Heart left ventricle (tissue), 16 donors: Measurements from ENCODE around the gene VTI1A. TPM values are rescaled to one million over a fixed set of nuclear protein-coding genes. Genes with fewer than 3 reads are reported as not detected.

Source experiments
- ATAC-seq, 4 donors: fragments of 200-7000 bp; cut with Tn5 transposase; one replicate each; pipeline ENCODE4 v1.9.1; 2020 to 2022; ENCODE audit warnings: moderate library complexity in 4 of 4, mild to moderate bottlenecking in 3 of 4, moderate number of reproducible peaks in 1 of 4
- DNase-seq, 5 donors: peaks; one replicate each; pipeline ENCODE4 v3.0.0-alpha.2; 2020
- H3K27ac ChIP-seq, 12 donors: fragments of 200-600 bp; sonication (generic) in 4 of 12; one replicate each; pipeline versions ENCODE4 v1.5.0 to v1.8.0; 2016 to 2022; ENCODE audit warnings: mild to moderate bottlenecking in 2 of 12
- H3K27me3 ChIP-seq, 9 donors: fragments of 200-600 bp; sonication (generic) in 2 of 9; one replicate each; pipeline versions ENCODE4 v1.5.1 to v1.8.0; 2016 to 2022; ENCODE audit warnings: mild to moderate bottlenecking in 3 of 9
- H3K36me3 ChIP-seq, 9 donors: fragments of 200-600 bp; sonication (generic) in 2 of 9; one replicate each; pipeline versions ENCODE4 v1.5.0 to v1.8.0; 2018 to 2022; ENCODE audit warnings: mild to moderate bottlenecking in 2 of 9
- H3K4me1 ChIP-seq, 12 donors: fragments of 200-600 bp; sonication (generic) in 4 of 12; one replicate each; pipeline versions ENCODE4 v1.5.0 to v1.8.0; 2016 to 2022; ENCODE audit warnings: mild to moderate bottlenecking in 3 of 12
- H3K4me3 ChIP-seq, 12 donors: fragments of 200-600 bp; sonication (generic) in 4 of 12; one replicate each; pipeline versions ENCODE4 v1.5.0 to v1.8.0; 2017 to 2022; ENCODE audit warnings: mild to moderate bottlenecking in 9 of 12, moderate library complexity in 4 of 12
- H3K9me3 ChIP-seq, 12 donors: fragments of 200-600 bp; sonication (generic) in 4 of 12; one replicate each; pipeline versions ENCODE4 v1.5.0 to v1.8.0; 2016 to 2022; ENCODE audit warnings: mild to moderate bottlenecking in 1 of 12
- POLR2A ChIP-seq, 2 donors: fragments of 450-650 bp; IDR thresholded peaks; one replicate each; pipeline ENCODE4 v1.6.1; 2017; ENCODE audit warnings: antibody characterized with exemption in 2 of 2, mild to moderate bottlenecking in 2 of 2, moderate library complexity in 2 of 2
- WGBS, 4 donors: extraction: QIAGEN DNeasy Blood & Tissue Kit in 2 of 4; methylation state at CpG; one replicate each; pipeline versions ENCODE4 v1.1.5 to v1.1.7; 2013 to 2018; 5-methylcytosine and 5-hydroxymethylcytosine counted together
- intact Hi-C, 10 donors: fragments of 100-400 bp; cut with DNase I; formaldehyde crosslinking; loops; one replicate each; pipeline versions ENCODE4 v1.11.1 to v1.14.2; 2022
- polyA plus RNA-seq, 2 donors: library from polyadenylated mRNA; stranded (reverse); fragments of 200-250 nt; gene quantifications; one replicate each; pipeline ENCODE4 v1.2.3, GENCODE V29; 2013
- total RNA-seq, 9 donors: library from RNA; depleted of rRNA in 2 of 9; stranded (reverse); fragments of >200 nt in 2 of 9; fragmentation: NEBNext Ultra II Directional in 3 of 9; extraction: Animal tissue kit (Norgen Biotek cat#: 25700) in 3 of 9; gene quantifications; one replicate each; pipeline versions ENCODE4 v1.1.0 to v1.2.4, GENCODE V29; 2016 to 2023
- TF ChIP-seq, protein P1 (sequence below), 12 donors: fragments of 200-600 bp; sonication (generic) in 4 of 12; IDR thresholded peaks; one replicate each; pipeline versions ENCODE4 v1.5.0 to v1.8.0; 2018 to 2022; ENCODE audit warnings: antibody characterized with exemption in 12 of 12, mild to moderate bottlenecking in 5 of 12
- donor health status: ischemic (EF 13 %, LVEDD 7.1; RV severe dilation, severe dysfunction).
- donor health status: healthy with polysubstance abuse.
- donor health status: DM: no; HTN: yes; CAD: no.
- donor health status: DM: no; HTN: no; CAD: no.
- donor health status: ischemic (EF 25% LVEDD 6.9; RV normal size, moderate dysfunction).
- donor health status: ischemic (EF 25% LVEDD 5.7; RV mildly dilated, moderate dysfunction).
- donor health status: healthy.
- donor health status: DM: yes; HTN: yes; CAD: no.
- donor health status: ischemic (EF 35%, LVEDD 5.7; RV mildly dilated, moderate dysfunction).
- donor health status: nonischemic (EF 11% LVEDD 7.7; RV severe dilation, severe dysfunction).
- donor health status: DM: yes; HTN: yes; CAD: no.
- donor health status: PGD.
- donor health status: ischemic (EF 29% LVEDD 5.4; RV normal size, mild dysfunction).
- donor health status: nonischemic (EF 23%, LVEDD 6.1; RV moderate dilation, normal function).

VTI1A gene
- total and polyA plus RNA-seq, 11 donors: 6.0 to 33.1 (median 23.2) TPM

- no peak overlapping the region for H3K27ac ChIP-seq
- intact Hi-C loops: loop anchor here in 1 of 10 donors (10.0 kb wide), 1 partner anchor 1080 kb away; no protein-coding TSS in a partner anchor
- no peak overlapping the region for H3K4me3 ChIP-seq
- no peaks in the 10 kb centered on the region for H3K27me3 ChIP-seq
- ATAC-seq: no peak
- no peak for DNase-seq
- no peaks in the 10 kb centered on the region for H3K4me1 ChIP-seq
- no peak for TF ChIP-seq POLR2A (IDR thresholded peaks at IDR 0.05)
- TF ChIP-seq, protein P1, sequence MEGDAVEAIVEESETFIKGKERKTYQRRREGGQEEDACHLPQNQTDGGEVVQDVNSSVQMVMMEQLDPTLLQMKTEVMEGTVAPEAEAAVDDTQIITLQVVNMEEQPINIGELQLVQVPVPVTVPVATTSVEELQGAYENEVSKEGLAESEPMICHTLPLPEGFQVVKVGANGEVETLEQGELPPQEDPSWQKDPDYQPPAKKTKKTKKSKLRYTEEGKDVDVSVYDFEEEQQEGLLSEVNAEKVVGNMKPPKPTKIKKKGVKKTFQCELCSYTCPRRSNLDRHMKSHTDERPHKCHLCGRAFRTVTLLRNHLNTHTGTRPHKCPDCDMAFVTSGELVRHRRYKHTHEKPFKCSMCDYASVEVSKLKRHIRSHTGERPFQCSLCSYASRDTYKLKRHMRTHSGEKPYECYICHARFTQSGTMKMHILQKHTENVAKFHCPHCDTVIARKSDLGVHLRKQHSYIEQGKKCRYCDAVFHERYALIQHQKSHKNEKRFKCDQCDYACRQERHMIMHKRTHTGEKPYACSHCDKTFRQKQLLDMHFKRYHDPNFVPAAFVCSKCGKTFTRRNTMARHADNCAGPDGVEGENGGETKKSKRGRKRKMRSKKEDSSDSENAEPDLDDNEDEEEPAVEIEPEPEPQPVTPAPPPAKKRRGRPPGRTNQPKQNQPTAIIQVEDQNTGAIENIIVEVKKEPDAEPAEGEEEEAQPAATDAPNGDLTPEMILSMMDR (IDR thresholded peaks at IDR 0.05): no peak
- no peaks in the 10 kb centered on the region for H3K9me3 ChIP-seq
- H3K36me3 ChIP-seq: no peaks in the 10 kb centered on the region
- WGBS, 4 donors: 93 to 98% (median 97%) methylated on average over 2 of the region's 2 CpGs
These were observed 37.4 kb downstream of the VTI1A start for GRCh38 chr10:112484399-112484798.

DNA sequence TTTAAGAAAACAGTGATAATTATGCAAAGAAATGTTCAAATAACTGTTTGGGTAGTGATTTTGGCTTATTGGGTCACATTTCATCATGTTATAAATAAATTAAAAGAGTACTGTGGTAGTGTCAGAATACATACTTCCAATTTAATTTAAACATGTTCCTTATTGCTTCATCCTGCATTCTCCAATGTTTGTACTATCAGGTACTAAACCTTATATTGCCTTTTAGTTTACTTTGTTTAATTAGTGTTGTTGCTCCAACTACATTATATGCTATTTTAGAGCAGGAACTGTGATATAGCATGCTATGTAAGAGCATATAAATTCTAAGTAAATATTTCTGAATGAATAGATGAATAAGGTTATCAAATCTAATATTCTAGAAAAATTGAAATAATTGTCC lies 40.9 kb downstream of the VTI1A start:
- intact Hi-C loops: loop anchor here in 1 of 10 donors (10.0 kb wide), 1 partner anchor 1077 kb away; no protein-coding TSS in a partner anchor

DNA sequence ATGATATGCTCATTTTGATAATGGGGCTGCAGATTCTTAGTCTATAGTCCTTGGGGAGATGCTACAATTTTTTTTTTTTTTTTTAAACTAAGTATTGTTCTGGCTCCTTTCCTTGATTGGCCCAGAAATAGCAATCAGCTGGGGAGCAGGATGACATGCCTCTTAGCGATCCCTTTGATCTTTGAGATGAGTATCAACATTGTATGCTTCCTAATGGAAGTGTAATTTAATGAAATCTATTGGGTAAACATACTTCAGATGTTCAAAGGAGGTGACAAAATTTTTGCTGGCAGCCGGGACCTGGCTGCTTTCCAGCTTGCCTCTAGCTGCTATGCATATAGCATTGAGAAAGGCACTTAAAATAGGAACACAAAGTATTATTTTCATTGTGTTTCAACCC lies 43.5 kb downstream of the VTI1A start:
- WGBS, 4 donors: 5 to 33% (median 27%) methylated on average over 2 of the region's 2 CpGs
- Histone ChIP-seq H3K36me3 (no peaks in the 10 kb centered on the region), H3K27ac (no peak overlapping the region), H3K4me3 (no peak overlapping the region), H3K9me3 (no peaks in the 10 kb centered on the region), H3K27me3 (no peaks in the 10 kb centered on the region), H3K4me1 (peaks cover 0 to 15% (median 7%) of the 10 kb centered on the region in 12 donors)
- ATAC-seq: peak in 1 of 4 donors; percentile 12
- TF ChIP-seq, protein P1 (IDR thresholded peaks at IDR 0.05): no peak
- no peak for TF ChIP-seq POLR2A (IDR thresholded peaks at IDR 0.05)
- DNase-seq: peak in 2 of 5 donors; percentile 27 to 52
- intact Hi-C loops: no loop called here

More for the DNA sequence above, 40.9 kb downstream of the VTI1A start:
- Histone ChIP-seq H3K4me1 (peaks cover 0 to 15% (median 7%) of the 10 kb centered on the region in 12 donors), H3K27ac (no peak overlapping the region), H3K27me3 (no peaks in the 10 kb centered on the region), H3K36me3 (no peaks in the 10 kb centered on the region), H3K4me3 (no peak overlapping the region), H3K9me3 (no peaks in the 10 kb centered on the region)
- TF ChIP-seq, protein P1 (IDR thresholded peaks at IDR 0.05): no peak
- no peak for TF ChIP-seq POLR2A (IDR thresholded peaks at IDR 0.05)
- ATAC-seq (no peak), DNase-seq (no peak)

GRCh38 chr10:112491144-112491543 lies 44.1 kb downstream of the VTI1A start:
- H3K27ac ChIP-seq: no peak overlapping the region
- H3K27me3 ChIP-seq: no peaks in the 10 kb centered on the region
- intact Hi-C loops: no loop called here
- DNase-seq (no peak), ATAC-seq (no peak)
- H3K9me3 ChIP-seq: no peaks in the 10 kb centered on the region
- no peak for TF ChIP-seq POLR2A (IDR thresholded peaks at IDR 0.05)
- TF ChIP-seq, protein P1 (IDR thresholded peaks at IDR 0.05): no peak
- peaks cover 0 to 15% (median 7%) of the 10 kb centered on the region in 12 donors for H3K4me1 ChIP-seq
- no peak overlapping the region for H3K4me3 ChIP-seq
- H3K36me3 ChIP-seq: no peaks in the 10 kb centered on the region
